OCI-LY3 (cell line): ENCODE data around the gene FAM222B.
"Not testable (repeated sequence)": the region's sequence is repeated elsewhere in the genome, so short reads cannot be mapped to it uniquely, and the experiment has no call there.

Source experiments
- H2AFZ ChIP-seq: fragments of 200-600, 300-600 bp; shearing (Covaris generic); 2 replicates; pipeline ENCODE4 v1.6.0; 2014; ENCODE audit warnings: antibody characterized with exemption, low read depth, low read length
- H3K27ac ChIP-seq: fragments of 200-600, 300-600 bp; sonication (generic); 2 replicates; pipeline ENCODE4 v1.5.1; 2014; ENCODE audit warnings: mild to moderate bottlenecking, low read length, moderate library complexity, mixed read lengths
- H3K27me3 ChIP-seq: fragments of 200-600, 300-600 bp; sonication (generic); 2 replicates; pipeline ENCODE4 v1.6.1; 2014; ENCODE audit warnings: low read depth, low read length, mixed read lengths
- H3K36me3 ChIP-seq: fragments of 200-600, 300-600 bp; sonication (generic); replicated peaks from 2 replicates; pipeline ENCODE3; 2014; ENCODE audit warnings: low read depth, low read length, mixed read lengths
- H3K4me1 ChIP-seq: fragments of 300-600, 200-600 bp; sonication (generic); 2 replicates; pipeline ENCODE4 v1.6.1; 2014; ENCODE audit warnings: low read length, mixed read lengths
- H3K4me2 ChIP-seq: fragments of 200-600, 300-600 bp; sonication (generic); 2 replicates; pipeline ENCODE4 v1.6.1; 2014; ENCODE audit warnings: low read length, mixed read lengths
- H3K4me3 ChIP-seq: fragments of 300-600, 200-600 bp; sonication (generic); 2 replicates; pipeline ENCODE4 v1.5.1; 2014; ENCODE audit warnings: antibody characterized with exemption, mild to moderate bottlenecking, low read length, moderate library complexity
- H3K79me2 ChIP-seq: fragments of 300-600, 200-600 bp; shearing (Covaris generic); 2 replicates; pipeline ENCODE4 v1.6.1; 2014; ENCODE audit warnings: mild to moderate bottlenecking, low read length, mixed read lengths
- H3K9ac ChIP-seq: fragments of 300-600, 200-600 bp; shearing (Covaris generic); 2 replicates; pipeline ENCODE4 v1.6.0; 2014; ENCODE audit warnings: mild to moderate bottlenecking, low read length, moderate library complexity
- H3K9me3 ChIP-seq: fragments of 200-600, 300-600 bp; shearing (Covaris generic); 2 replicates; pipeline ENCODE4 v1.6.1; 2014; ENCODE audit warnings: low read length, mixed read lengths; ENCODE audit not compliant: insufficient read depth
- H4K20me1 ChIP-seq: fragments of 200-600, 300-600 bp; sonication (generic); 2 replicates; pipeline ENCODE4 v1.6.1; 2016; ENCODE audit warnings: low read length, mixed read lengths; ENCODE audit not compliant: insufficient read depth
- CTCF ChIP-seq: fragments of 200-600, 300-600 bp; sonication (generic); IDR thresholded peaks from 2 replicates; pipeline ENCODE4 v1.5.1; 2014; ENCODE audit warnings: antibody characterized with exemption, low read length, low read depth
- EZH2phosphoT487 ChIP-seq: fragments of 200-600 bp; shearing (Covaris generic); IDR thresholded peaks from 2 replicates; pipeline ENCODE4 v1.6.1; 2018; ENCODE audit warnings: antibody characterized with exemption, mixed run types, low read depth

FAM222B gene

GRCh38 chr17:28737316-28737715 is 105.3 kb downstream of the FAM222B start:
- Histone ChIP-seq H3K4me2 (peak overlapping the region; percentile 81), H2AFZ (no peak overlapping the region), H3K27me3 (no peaks in the 10 kb centered on the region), H3K9ac (peak overlapping the region; percentile 89; the same call in 1 of the 2 replicates), H4K20me1 (no peaks in the 10 kb centered on the region), H3K4me3 (peak overlapping the region; percentile 60), H3K36me3 (peaks cover 42% of the 10 kb centered on the region), H3K9me3 (no peaks in the 10 kb centered on the region), H3K4me1 (peaks cover 82% of the 10 kb centered on the region), H3K27ac (peak overlapping the region; percentile 94), H3K79me2 (peaks cover 12% of the 10 kb centered on the region)
- TF ChIP-seq CTCF = no peak
- no peak for TF ChIP-seq EZH2phosphoT487

DNA sequence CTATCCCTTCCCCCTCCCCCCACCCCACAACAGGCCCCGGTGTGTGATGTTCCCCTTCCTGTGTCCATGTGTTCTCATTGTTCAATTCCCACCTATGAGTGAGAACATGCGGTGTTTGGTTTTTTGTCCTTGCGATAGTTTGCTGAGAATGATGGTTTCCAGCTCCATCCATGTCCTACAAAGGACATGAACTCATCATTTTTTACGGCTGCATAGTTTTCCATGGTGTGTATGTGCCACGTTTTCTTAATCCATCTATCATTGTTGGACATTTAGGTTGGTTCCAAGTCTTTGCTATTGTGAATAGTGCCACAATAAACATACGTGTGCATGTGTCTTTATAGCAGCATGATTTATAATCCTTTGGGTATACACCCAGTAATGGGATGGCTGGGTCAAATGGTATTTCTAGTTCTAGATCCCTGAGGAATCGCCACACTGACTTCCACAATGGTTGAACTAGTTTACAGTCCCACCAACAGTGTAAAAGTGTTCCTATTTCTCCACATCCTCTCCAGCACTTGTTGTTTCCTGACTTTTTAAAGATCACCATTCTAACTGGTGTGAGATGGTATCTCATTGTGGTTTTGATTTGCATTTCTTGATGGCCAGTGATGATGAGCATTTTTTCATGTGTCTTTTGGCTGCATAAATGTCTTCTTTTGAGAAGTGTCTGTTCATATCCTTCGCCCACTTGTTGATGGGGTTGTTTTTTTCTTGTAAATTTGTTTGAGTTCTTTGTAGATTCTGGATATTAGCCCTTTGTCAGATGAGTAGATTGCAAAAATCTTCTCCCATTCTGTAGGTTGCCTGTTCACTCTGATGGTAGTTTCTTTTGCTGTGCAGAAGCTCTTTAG is 106.4 kb downstream of the FAM222B start:
- H3K79me2 ChIP-seq = peaks cover 12% of the 10 kb centered on the region
- peaks cover 42% of the 10 kb centered on the region for H3K36me3 ChIP-seq
- not testable (repeated sequence) for H3K4me2 ChIP-seq, H3K27ac ChIP-seq, H3K9ac ChIP-seq, H3K9me3 ChIP-seq, H3K4me3 ChIP-seq, H3K27me3 ChIP-seq, H2AFZ ChIP-seq, H4K20me1 ChIP-seq
- H3K4me1 ChIP-seq = peaks cover 70% of the 10 kb centered on the region

DNA sequence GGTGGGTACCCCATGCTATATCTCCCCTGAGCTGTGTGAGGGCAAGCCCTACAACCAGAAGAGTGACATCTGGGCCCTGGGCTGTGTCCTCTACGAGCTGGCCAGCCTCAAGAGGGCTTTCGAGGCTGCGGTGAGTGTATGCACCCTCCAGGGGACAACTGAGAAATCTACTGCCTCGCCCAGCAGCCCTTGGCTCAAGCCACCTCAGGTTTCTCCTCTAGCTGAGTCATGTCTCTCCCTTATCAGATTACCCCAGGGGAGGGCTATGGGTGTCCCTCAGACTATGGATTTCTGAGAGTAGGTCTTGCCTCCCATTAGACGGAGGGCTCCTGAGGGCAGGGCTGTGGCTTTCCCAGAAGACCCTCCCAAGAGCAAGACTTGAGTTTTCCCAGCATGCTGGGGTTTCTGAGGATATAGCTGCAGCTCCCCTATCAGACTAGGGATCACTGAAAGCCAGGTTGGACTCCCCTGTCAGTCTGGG is 107.3 kb downstream of the FAM222B start:
- Histone ChIP-seq H3K27me3 (no peaks in the 10 kb centered on the region), H3K79me2 (peaks cover 12% of the 10 kb centered on the region), H3K9me3 (no peaks in the 10 kb centered on the region), H3K27ac (peak overlapping the region; percentile 28; the same call in 1 of the 2 replicates), H2AFZ (no peak overlapping the region), H3K4me2 (no peak overlapping the region), H3K4me3 (no peak overlapping the region), H3K9ac (no peak overlapping the region), H3K4me1 (peaks cover 61% of the 10 kb centered on the region), H3K36me3 (peaks cover 35% of the 10 kb centered on the region), H4K20me1 (no peaks in the 10 kb centered on the region)
- TF ChIP-seq CTCF (no peak), EZH2phosphoT487 (no peak)

DNA sequence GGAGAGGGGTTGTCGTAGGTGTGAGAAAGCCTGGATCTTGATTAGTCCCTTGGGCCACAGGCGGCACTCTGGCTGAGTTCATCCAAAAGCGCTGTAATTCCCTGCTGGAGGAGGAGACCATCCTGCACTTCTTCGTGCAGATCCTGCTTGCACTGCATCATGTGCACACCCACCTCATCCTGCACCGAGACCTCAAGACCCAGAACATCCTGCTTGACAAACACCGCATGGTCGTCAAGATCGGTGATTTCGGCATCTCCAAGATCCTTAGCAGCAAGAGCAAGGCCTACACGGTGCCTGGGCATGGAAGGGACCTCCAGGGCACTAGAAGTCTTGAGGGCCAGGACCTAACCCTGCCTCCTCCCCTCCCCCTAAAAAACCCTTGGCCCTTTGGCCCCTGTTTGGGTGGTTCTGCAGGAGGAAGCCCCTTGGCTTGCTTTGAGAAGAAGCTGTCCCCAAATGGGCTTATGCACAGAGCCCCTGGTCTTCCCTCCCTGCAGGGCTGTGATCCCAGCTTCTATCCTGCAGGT is 107.8 kb downstream of the FAM222B start:
- no peak overlapping the region for H3K4me3 ChIP-seq
- no peak overlapping the region for H3K4me2 ChIP-seq
- H3K27me3 ChIP-seq = no peaks in the 10 kb centered on the region
- H4K20me1 ChIP-seq = no peaks in the 10 kb centered on the region
- no peak overlapping the region for H2AFZ ChIP-seq
- H3K27ac ChIP-seq = peak overlapping the region; percentile 28; the same call in 1 of the 2 replicates
- peaks cover 58% of the 10 kb centered on the region for H3K4me1 ChIP-seq
- no peaks in the 10 kb centered on the region for H3K9me3 ChIP-seq
- peaks cover 13% of the 10 kb centered on the region for H3K79me2 ChIP-seq
- no peak overlapping the region for H3K9ac ChIP-seq
- peaks cover 30% of the 10 kb centered on the region for H3K36me3 ChIP-seq
- no peak for TF ChIP-seq CTCF
- no peak for TF ChIP-seq EZH2phosphoT487
